HCT116 (cell line): ENCODE measurements around the gene C1orf21. TPM values are rescaled to one million over a fixed set of nuclear protein-coding genes. Genes with fewer than 3 reads are reported as not detected.

Experiments used
- ATAC-seq: fragments of 200-7000 bp; cut with Tn5 transposase; 2 replicates; pipeline ENCODE4 v1.9.1; 2020; ENCODE audit warnings: mild to moderate bottlenecking, moderate library complexity
- BruUV-seq: library from RNA; stranded (reverse); fragments of 400-500 nt; replicated peaks from 2 replicates; lab custom pipeline; 2021; lab: Mats Ljungman, UMichigan
- CTCF ChIA-PET: fragments of 300-600 bp; sonication (Branson Sonifier 250); formaldehyde crosslinking; loops from one replicate; lab custom pipeline; 2021; ENCODE audit warnings: antibody characterized with exemption; lab: Charles Lee
- POLR2A ChIA-PET: fragments of 300-600, 350-600 bp; sonication (Branson Sonifier 250); formaldehyde crosslinking; loops from one replicate; lab custom pipeline; 2021; ENCODE audit warnings: antibody characterized with exemption; lab: Charles Lee
- RAD21 ChIA-PET, 2 experiments: fragments of 300-600 bp; sonication (Branson Sonifier 250); formaldehyde crosslinking; loops; one replicate each; lab custom pipeline; 2023; ENCODE audit warnings: low total read pairs in 2 of 2; ENCODE audit not compliant: uncharacterized antibody in 2 of 2, unreplicated experiment in 2 of 2, low non-redundant PET in 1 of 2; lab: Charles Lee
- DNase-seq: peaks from one replicate; pipeline ENCODE4 v3.0.0-alpha.2; 2010; ENCODE audit warnings: low read depth, low spot score
- H2AFZ ChIP-seq: fragments of 200-600 bp; shearing (Covaris generic), sonication (generic); 2 replicates; pipeline ENCODE4 v1.6.1; 2017; ENCODE audit warnings: low read depth, mixed run types, mixed read lengths, antibody characterized with exemption, low read length; ENCODE audit not compliant: poor library complexity, severe bottlenecking
- H3K27ac ChIP-seq: 2 replicates; pipeline ENCODE4 v1.5.1; 2012; ENCODE audit warnings: low read depth, low read length
- H3K27me3 ChIP-seq: fragments of 200-600 bp; sonication (generic); 2 replicates; pipeline ENCODE4 v1.6.1; 2016; ENCODE audit warnings: mixed run types, low read length, mixed read lengths; ENCODE audit not compliant: insufficient read depth
- H3K36me3 ChIP-seq, 2 experiments: fragments of 200-500 bp in 1 of 2; fragments of 200-600 bp in 1 of 2; sonication (Bioruptor generic) in 1 of 2; sonication (generic) in 1 of 2; 2 replicates each; pipeline versions ENCODE4 v1.5.1 to v1.6.1; 2014 to 2016; ENCODE audit warnings: low read length in 2 of 2, inconsistent platforms in 1 of 2, mixed read lengths in 1 of 2, mixed run types in 1 of 2; ENCODE audit not compliant: insufficient read depth in 2 of 2, control insufficient read depth in 1 of 2
- H3K4me1 ChIP-seq, 2 experiments: fragments of 200-600 bp in 1 of 2; sonication (generic) in 1 of 2; 2 replicates each; pipeline versions ENCODE4 v1.5.1 to v1.6.1; 2012 to 2017; ENCODE audit warnings: low read length in 2 of 2, inconsistent platforms in 1 of 2, mild to moderate bottlenecking in 1 of 2, mixed read lengths in 1 of 2, mixed run types in 1 of 2, moderate library complexity in 1 of 2; ENCODE audit not compliant: insufficient read depth in 2 of 2, control insufficient read depth in 1 of 2
- H3K4me2 ChIP-seq: fragments of 200-600 bp; sonication (generic); 2 replicates; pipeline ENCODE4 v1.6.1; 2017; ENCODE audit warnings: mixed run types, low read length, mixed read lengths
- H3K4me3 ChIP-seq, 2 experiments: fragments of 200-600 bp in 1 of 2; sonication (generic) in 1 of 2; replicated peaks in 1 of 2; 2 replicates each; pipeline ENCODE4 v1.5.1; 2011 to 2016; ENCODE audit warnings: low read length in 2 of 2, control low read depth in 1 of 2, low read depth in 1 of 2, mild to moderate bottlenecking in 1 of 2, mixed read lengths in 1 of 2, mixed run types in 1 of 2
- H3K79me2 ChIP-seq: fragments of 200-600 bp; sonication (generic); 2 replicates; pipeline ENCODE4 v1.6.1; 2017; ENCODE audit warnings: mild to moderate bottlenecking, mixed run types, low read length, moderate library complexity, mixed read lengths; ENCODE audit not compliant: insufficient read depth
- H3K9ac ChIP-seq: fragments of 200-600 bp; sonication (generic); 2 replicates; pipeline ENCODE4 v1.6.1; 2016; ENCODE audit warnings: low read length, mixed read lengths
- H3K9me2 ChIP-seq: fragments of 200-600 bp; sonication (generic), shearing (Covaris generic); 2 replicates; pipeline ENCODE4 v1.6.1; 2017; ENCODE audit warnings: mixed run types, mild to moderate bottlenecking, moderate library complexity; ENCODE audit not compliant: insufficient read depth
- H3K9me3 ChIP-seq, 2 experiments: fragments of 200-500 bp in 1 of 2; fragments of 200-600 bp in 1 of 2; sonication (Bioruptor generic) in 1 of 2; sonication (generic) in 1 of 2; 2 replicates each; pipeline ENCODE4 v1.6.1; 2014 to 2017; ENCODE audit warnings: low read length in 2 of 2, mixed read lengths in 2 of 2, inconsistent platforms in 1 of 2, low read depth in 1 of 2, mild to moderate bottlenecking in 1 of 2, mixed run types in 1 of 2, moderate library complexity in 1 of 2; ENCODE audit not compliant: control insufficient read depth in 1 of 2, insufficient read depth in 1 of 2
- H4K20me1 ChIP-seq: fragments of 200-600 bp; sonication (generic), shearing (Covaris generic); 2 replicates; pipeline ENCODE4 v1.6.1; 2017; ENCODE audit warnings: mixed run types, mild to moderate bottlenecking, moderate library complexity; ENCODE audit not compliant: insufficient read depth
- CEBPB ChIP-seq: IDR thresholded peaks from 2 replicates; pipeline ENCODE4 v1.6.1; 2012; ENCODE audit warnings: low read depth
- EZH2 ChIP-seq: fragments of 200-600 bp; sonication (generic); IDR thresholded peaks from 2 replicates; pipeline ENCODE4 v1.6.1; 2017; ENCODE audit warnings: antibody characterized with exemption, mixed run types
- EZH2phosphoT487 ChIP-seq: fragments of 200-600 bp; IDR thresholded peaks from 2 replicates; pipeline ENCODE4 v1.6.1; 2018; ENCODE audit warnings: antibody characterized with exemption, borderline replicate concordance
- POLR2A ChIP-seq: IDR thresholded peaks from 2 replicates; pipeline ENCODE4 v1.7.0; 2011; ENCODE audit warnings: borderline replicate concordance; ENCODE audit not compliant: insufficient read depth, insufficient read length; ENCODE audit errors: extremely low read depth
- RAD21 ChIP-seq: IDR thresholded peaks from 2 replicates; pipeline ENCODE4 v1.6.1; 2012; ENCODE audit warnings: low read depth, mild to moderate bottlenecking
- SRF ChIP-seq: IDR thresholded peaks from 2 replicates; pipeline ENCODE4 v1.6.1; 2012; ENCODE audit warnings: low read depth
- ZFX ChIP-seq: fragments of 450-650 bp; IDR thresholded peaks from 2 replicates; pipeline ENCODE4 v1.6.1; 2017
- ZNF274 ChIP-seq: fragments of 200-500 bp; sonication (Bioruptor generic); IDR thresholded peaks from 2 replicates; pipeline ENCODE4 v1.6.1; 2014; ENCODE audit warnings: mild to moderate bottlenecking, low read depth, low read length, inconsistent platforms
- intact Hi-C: fragments of 100-400 bp; cut with micrococcal nuclease; formaldehyde crosslinking; loops from 2 replicates; pipeline ENCODE4 v1.10.0; 2022
- total RNA-seq: library from RNA; stranded (reverse); gene quantifications from one replicate; pipeline ENCODE4 v1.2.1, GENCODE V29; 2021; ENCODE audit not compliant: unreplicated experiment
- TF ChIP-seq, protein P1 (sequence below): IDR thresholded peaks from 2 replicates; pipeline ENCODE4 v1.6.1; 2011; ENCODE audit warnings: mild to moderate bottlenecking, low read length, moderate library complexity; ENCODE audit not compliant: insufficient replicate concordance; ENCODE audit errors: extremely low read depth
- TF ChIP-seq, protein P2 (sequence below): IDR thresholded peaks from 2 replicates; pipeline ENCODE4 v1.6.1; 2012
- TF ChIP-seq, protein P3 (sequence below): IDR thresholded peaks from 2 replicates; pipeline ENCODE4 v1.6.1; 2012

Gene C1orf21
- total RNA-seq, 1 experiment from 2014 or later = 8.9 TPM

DNA sequence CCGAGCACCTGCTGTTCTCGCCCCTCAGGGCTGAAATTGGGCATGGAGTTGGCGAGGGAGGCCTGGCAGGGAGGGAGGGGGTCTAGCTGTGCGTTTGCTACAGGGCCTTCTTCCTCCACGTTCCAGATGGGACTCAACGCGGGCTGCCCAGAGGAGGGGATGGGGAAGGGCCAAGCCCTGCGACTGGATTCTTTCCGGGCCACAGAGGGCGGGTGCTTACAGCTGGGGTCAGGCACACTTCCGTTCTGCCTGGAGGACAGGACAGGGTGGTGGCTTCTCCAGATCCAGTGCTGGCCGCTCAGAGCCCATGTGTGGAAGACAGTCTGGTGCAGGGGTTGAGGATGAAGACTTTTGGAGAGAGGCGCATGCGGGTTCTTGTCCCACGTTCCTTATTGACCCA lies 277.8 kb downstream of the C1orf21 start:
- Histone ChIP-seq H3K4me1 (peaks cover 0 to 6% of the 10 kb centered on the region in 2 experiments; a peak in 2 of 4 replicates), H3K9me3 (no peaks in the 10 kb centered on the region), H3K27me3 (no peaks in the 10 kb centered on the region), H3K79me2 (no peaks in the 10 kb centered on the region), H3K4me2 (peak overlapping the region; percentile 70), H3K27ac (no peak overlapping the region), H3K9me2 (no peaks in the 10 kb centered on the region), H3K36me3 (no peaks in the 10 kb centered on the region), H4K20me1 (no peaks in the 10 kb centered on the region), H3K9ac (no peak overlapping the region), H3K4me3 (no peak overlapping the region), H2AFZ (no peak overlapping the region)
- intact Hi-C loops = loop anchor here (1.0 to 10.0 kb wide), 3 partner anchors 442 to 750 kb away; no protein-coding TSS in a partner anchor
- DNase-seq = no peak
- RAD21 ChIA-PET = interaction anchor here in 1 of 2 experiments (1.1 to 1.3 kb wide), 3 partner anchors 285 to 442 kb away, joined by 4 read pairs; no protein-coding TSS in a partner anchor
- no TSS peak for BruUV-seq
- no peak for TF ChIP-seq RAD21
- no peak for TF ChIP-seq POLR2A
- TF ChIP-seq, protein P1, sequence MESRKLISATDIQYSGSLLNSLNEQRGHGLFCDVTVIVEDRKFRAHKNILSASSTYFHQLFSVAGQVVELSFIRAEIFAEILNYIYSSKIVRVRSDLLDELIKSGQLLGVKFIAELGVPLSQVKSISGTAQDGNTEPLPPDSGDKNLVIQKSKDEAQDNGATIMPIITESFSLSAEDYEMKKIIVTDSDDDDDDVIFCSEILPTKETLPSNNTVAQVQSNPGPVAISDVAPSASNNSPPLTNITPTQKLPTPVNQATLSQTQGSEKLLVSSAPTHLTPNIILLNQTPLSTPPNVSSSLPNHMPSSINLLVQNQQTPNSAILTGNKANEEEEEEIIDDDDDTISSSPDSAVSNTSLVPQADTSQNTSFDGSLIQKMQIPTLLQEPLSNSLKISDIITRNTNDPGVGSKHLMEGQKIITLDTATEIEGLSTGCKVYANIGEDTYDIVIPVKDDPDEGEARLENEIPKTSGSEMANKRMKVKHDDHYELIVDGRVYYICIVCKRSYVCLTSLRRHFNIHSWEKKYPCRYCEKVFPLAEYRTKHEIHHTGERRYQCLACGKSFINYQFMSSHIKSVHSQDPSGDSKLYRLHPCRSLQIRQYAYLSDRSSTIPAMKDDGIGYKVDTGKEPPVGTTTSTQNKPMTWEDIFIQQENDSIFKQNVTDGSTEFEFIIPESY = no peak
- CTCF ChIA-PET = interaction anchor here (1.0 to 1.9 kb wide), 15 partner anchors 10 to 730 kb away, joined by 3 to 15 read pairs (median 5); partner anchors contain the start of gene C1orf21
- no peak for ATAC-seq
- POLR2A ChIA-PET = no interaction called here

DNA sequence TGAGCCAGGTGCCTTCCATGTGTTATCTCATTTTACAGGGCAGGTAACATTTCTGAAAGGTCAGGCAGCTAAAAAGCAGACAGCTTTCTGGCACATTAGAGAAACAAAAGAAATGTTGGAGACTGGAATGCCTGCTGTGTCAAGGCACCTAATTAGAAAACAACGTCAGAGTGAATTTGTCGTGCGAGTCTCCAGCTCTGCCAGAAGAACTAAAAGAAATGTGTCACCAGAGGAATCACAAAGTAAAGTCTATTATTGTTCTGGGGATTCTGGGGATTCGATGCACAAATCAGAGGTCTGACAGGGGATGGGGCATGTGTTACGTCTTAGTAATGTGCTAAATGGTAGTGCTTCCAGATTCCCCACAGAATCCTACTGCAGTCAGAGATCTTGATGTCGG lies 278.5 kb downstream of the C1orf21 start:
- ATAC-seq (no peak), DNase-seq (no peak)
- Histone ChIP-seq H2AFZ (no peak overlapping the region), H3K27ac (no peak overlapping the region), H3K9me2 (no peaks in the 10 kb centered on the region), H3K4me3 (no peak overlapping the region), H3K36me3 (no peaks in the 10 kb centered on the region), H4K20me1 (no peaks in the 10 kb centered on the region), H3K9me3 (no peaks in the 10 kb centered on the region), H3K79me2 (no peaks in the 10 kb centered on the region), H3K4me2 (no peak overlapping the region), H3K4me1 (peaks cover 0 to 6% of the 10 kb centered on the region in 2 experiments; a peak in 2 of 4 replicates), H3K9ac (no peak overlapping the region), H3K27me3 (no peaks in the 10 kb centered on the region)
- CTCF ChIA-PET = no interaction called here
- RAD21 ChIA-PET = no interaction called here
- BruUV-seq = no TSS peak
- intact Hi-C loops = loop anchor here (10.0 kb wide), 1 partner anchor 751 kb away; no protein-coding TSS in a partner anchor
- TF ChIP-seq, protein P1 = no peak
- TF ChIP-seq SRF (no peak), RAD21 (no peak), EZH2phosphoT487 (no peak), EZH2 (no peak), CEBPB (no peak), POLR2A (no peak), ZNF274 (no peak), ZFX (no peak)
- TF ChIP-seq, protein P2, sequence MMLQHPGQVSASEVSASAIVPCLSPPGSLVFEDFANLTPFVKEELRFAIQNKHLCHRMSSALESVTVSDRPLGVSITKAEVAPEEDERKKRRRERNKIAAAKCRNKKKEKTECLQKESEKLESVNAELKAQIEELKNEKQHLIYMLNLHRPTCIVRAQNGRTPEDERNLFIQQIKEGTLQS = no peak
- TF ChIP-seq, protein P3, sequence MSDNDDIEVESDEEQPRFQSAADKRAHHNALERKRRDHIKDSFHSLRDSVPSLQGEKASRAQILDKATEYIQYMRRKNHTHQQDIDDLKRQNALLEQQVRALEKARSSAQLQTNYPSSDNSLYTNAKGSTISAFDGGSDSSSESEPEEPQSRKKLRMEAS = no peak
- POLR2A ChIA-PET = no interaction called here
